GM12878 (cell line): Measurements from ENCODE around the gene NUP62. TPM values are rescaled to one million over a fixed set of nuclear protein-coding genes. Genes with fewer than 3 reads are reported as not detected.
"Not testable (repeated sequence)": the region's sequence is repeated elsewhere in the genome, so short reads cannot be mapped to it uniquely, and the experiment has no call there.

ENCODE experiments used
- ATAC-seq: fragments of 200-7000 bp; cut with Tn5 transposase; 3 replicates; pipeline ENCODE4 v1.9.1; 2020; ENCODE audit warnings: mild to moderate bottlenecking, moderate library complexity
- BruUV-seq: library from RNA; stranded (reverse); fragments of 400-500 nt; replicated peaks from 2 replicates; lab custom pipeline; 2021; lab: Mats Ljungman, UMichigan
- CTCF ChIA-PET: fragments of 300-600 bp; sonication (Branson Sonifier 250); formaldehyde crosslinking; extraction: SDS; loops from one replicate; lab custom pipeline; 2021; ENCODE audit warnings: inconsistent platforms; lab: Yijun Ruan, JAX
- POLR2A ChIA-PET: fragments of 350-600 bp; formaldehyde crosslinking; extraction: SDS; loops from one replicate; lab custom pipeline; 2021; ENCODE audit warnings: inconsistent platforms; lab: Charles Lee
- RAD21 ChIA-PET: fragments of 300-600 bp; sonication (Branson Sonifier 250); formaldehyde crosslinking; loops from one replicate; lab custom pipeline; 2023; ENCODE audit warnings: antibody characterized with exemption; ENCODE audit not compliant: unreplicated experiment; lab: Charles Lee
- SMC1A ChIA-PET: fragments of 300-600 bp; sonication (Branson Sonifier 250); formaldehyde crosslinking; loops from one replicate; lab custom pipeline; 2023; ENCODE audit not compliant: unreplicated experiment, uncharacterized antibody; lab: Charles Lee
- DNase-seq: peaks from one replicate; pipeline ENCODE4 v3.0.0-alpha.2; 2011; ENCODE audit warnings: low read depth, low spot score
- FAIRE-seq: peaks from 3 replicates; lab custom pipeline; 2011; peaks lifted over from hg19 to GRCh38; lab: Jason Lieb, UNC
- H2AFZ ChIP-seq: 2 replicates; pipeline ENCODE4 v1.6.0; 2011; ENCODE audit warnings: low read depth, low read length, control low read depth; ENCODE audit not compliant: control insufficient read depth
- H3K27ac ChIP-seq: 2 replicates; pipeline ENCODE4 v1.5.1; 2011; ENCODE audit warnings: control low read depth; ENCODE audit not compliant: control insufficient read depth, insufficient read depth
- H3K27me3 ChIP-seq, 2 experiments: replicated peaks in 1 of 2; 2 replicates each; pipeline versions ENCODE4 v1.6.0 to v1.6.1; 2011; ENCODE audit warnings: low read length in 1 of 2; ENCODE audit not compliant: control insufficient read depth in 2 of 2, insufficient read depth in 2 of 2
- H3K36me3 ChIP-seq, 2 experiments: 2 replicates each; pipeline ENCODE4 v1.5.1; 2011; ENCODE audit warnings: low read length in 1 of 2; ENCODE audit not compliant: control insufficient read depth in 2 of 2, insufficient read depth in 2 of 2
- H3K4me1 ChIP-seq: 2 replicates; pipeline ENCODE4 v1.6.1; 2011; ENCODE audit warnings: mild to moderate bottlenecking, low read length, moderate library complexity, mixed read lengths; ENCODE audit not compliant: control insufficient read depth, insufficient read depth
- H3K4me2 ChIP-seq: 2 replicates; pipeline ENCODE4 v1.6.0; 2011; ENCODE audit warnings: control low read depth; ENCODE audit not compliant: control insufficient read depth, insufficient read depth
- H3K4me3 ChIP-seq: fragments of 200-600 bp; sonication (generic); 2 replicates; pipeline ENCODE4 v1.5.1; 2016
- H3K79me2 ChIP-seq: 2 replicates; pipeline ENCODE4 v1.6.0; 2011; ENCODE audit warnings: low read length; ENCODE audit not compliant: control insufficient read depth, insufficient read depth
- H3K9ac ChIP-seq: 2 replicates; pipeline ENCODE4 v1.8.0; 2011; ENCODE audit warnings: low read length, control low read depth, mixed read lengths; ENCODE audit not compliant: control insufficient read depth, insufficient read depth
- H3K9me3 ChIP-seq: replicated peaks from 3 replicates; pipeline ENCODE4 v1.5.1; 2011; ENCODE audit warnings: mild to moderate bottlenecking, low read length; ENCODE audit not compliant: control insufficient read depth, insufficient read depth
- H4K20me1 ChIP-seq: 2 replicates; pipeline ENCODE4 v1.6.0; 2011; ENCODE audit not compliant: control insufficient read depth, insufficient read depth
- BRCA1 ChIP-seq: IDR thresholded peaks from 2 replicates; pipeline ENCODE4 v1.6.1; 2011; ENCODE audit warnings: low read depth, low read length, improper control_type of control experiment
- CREM ChIP-seq: IDR thresholded peaks from 2 replicates; pipeline ENCODE4 v1.6.1; 2014; ENCODE audit warnings: antibody characterized with exemption, low read depth
- E2F8 ChIP-seq: fragments of 450-650 bp; IDR thresholded peaks from 2 replicates; pipeline ENCODE4 v1.6.1; 2018; ENCODE audit warnings: mild to moderate bottlenecking, low read depth, moderate library complexity; ENCODE audit not compliant: partially characterized antibody
- EGR1 ChIP-seq, 2 experiments: IDR thresholded peaks; 1 replicate in 1 of 2; 2 replicates in 1 of 2; pipeline ENCODE4 v1.6.1; 2011 to 2012; ENCODE audit warnings: low read depth in 2 of 2, low read length in 2 of 2, borderline replicate concordance in 1 of 2, mild to moderate bottlenecking in 1 of 2, moderate library complexity in 1 of 2
- JUNB ChIP-seq: IDR thresholded peaks from 2 replicates; pipeline ENCODE4 v1.6.1; 2016; ENCODE audit warnings: antibody characterized with exemption, mild to moderate bottlenecking
- MLLT1 ChIP-seq: fragments of 450-650 bp; IDR thresholded peaks from 2 replicates; pipeline ENCODE4 v1.6.1; 2016; ENCODE audit warnings: mild to moderate bottlenecking
- MTA2 ChIP-seq: fragments of 450-650 bp; IDR thresholded peaks from 2 replicates; pipeline ENCODE4 v1.6.1; 2016; ENCODE audit warnings: low read depth, mild to moderate bottlenecking, moderate library complexity
- PML ChIP-seq: IDR thresholded peaks from 2 replicates; pipeline ENCODE4 v1.6.1; 2012; ENCODE audit warnings: low read length, inconsistent platforms
- RB1 ChIP-seq: fragments of 450-650 bp; formaldehyde crosslinking; IDR thresholded peaks from 2 replicates; pipeline ENCODE4 v1.6.1; 2017; ENCODE audit warnings: mild to moderate bottlenecking, borderline replicate concordance
- SMAD1 ChIP-seq: fragments of 450-650 bp; IDR thresholded peaks from 2 replicates; pipeline ENCODE4 v1.6.1; 2018; ENCODE audit warnings: mild to moderate bottlenecking, low read depth; ENCODE audit not compliant: partially characterized antibody
- WGBS: methylation state at CpG from one replicate; pipeline ENCODE4 v1.1.6; 2016; ENCODE audit warnings: low lambda C conversion rate; ENCODE audit not compliant: insufficient replicate concordance, insufficient coverage; ENCODE audit errors: missing lambda C conversion rate; 5-methylcytosine and 5-hydroxymethylcytosine counted together
- in situ Hi-C: fragments of 300-500 bp; cut with MboI; formaldehyde crosslinking; loops from 9 replicates; pipeline ENCODE4 v1.14.3; 2018; ENCODE audit warnings: mixed read lengths
- intact Hi-C: fragments of 100-400 bp; cut with micrococcal nuclease; formaldehyde crosslinking; loops from one replicate; pipeline ENCODE4 v1.14.2; 2022; ENCODE audit not compliant: unreplicated experiment
- polyA plus RNA-seq, 11 experiments: library from polyadenylated mRNA; depleted of rRNA in 4 of 11; unstranded in 6 of 11; stranded (reverse) in 5 of 11; fragments of >200 nt; fragmentation: Nextera tagmentation in 4 of 11; fragmentation: Illumina TruSeq in 1 of 11; extraction: Ambion mirVana in 4 of 11; extraction: Trizol in 1 of 11; gene quantifications; 1 replicate in 1 of 11; 2 replicates in 10 of 11; pipeline versions ENCODE4 v1.2.1 to v1.2.3, GENCODE V29; 2011 to 2016; ENCODE audit warnings: inconsistent platforms in 2 of 11, missing spikeins in 2 of 11, low read depth in 1 of 11
- total RNA-seq, 4 experiments: library from RNA; depleted of rRNA in 3 of 4; stranded (reverse); fragments of >200 nt in 3 of 4; fragmentation: Illumina TruSeq in 1 of 4; extraction: Trizol in 1 of 4; gene quantifications; 2 replicates each; pipeline versions ENCODE4 v1.2.1 to v1.2.3, GENCODE V29; 2013 to 2021
- TF ChIP-seq, protein P1 (sequence below): fragments of 150-350 bp; IDR thresholded peaks from 2 replicates; pipeline ENCODE4 v1.6.1; 2014; ENCODE audit warnings: mild to moderate bottlenecking, low read depth, low read length
- TF ChIP-seq, protein P2 (sequence below): IDR thresholded peaks from 2 replicates; pipeline ENCODE4 v1.6.1; 2011; ENCODE audit warnings: borderline replicate concordance, low read depth, mild to moderate bottlenecking, moderate library complexity, low read length; ENCODE audit not compliant: insufficient read depth, poor library complexity, severe bottlenecking

The NUP62 gene
- total and polyA plus RNA-seq, 10 of the 15 experiments (the other 5 are each of a cell fraction or from before 2014, with no cell fraction given), result 19.5 to 110 (median 66.9) TPM

GRCh38 chr19:49971991-49972411, 42.7 kb upstream of the NUP62 start (continued):
- no peak for TF ChIP-seq CREM
- TF ChIP-seq, protein P1, sequence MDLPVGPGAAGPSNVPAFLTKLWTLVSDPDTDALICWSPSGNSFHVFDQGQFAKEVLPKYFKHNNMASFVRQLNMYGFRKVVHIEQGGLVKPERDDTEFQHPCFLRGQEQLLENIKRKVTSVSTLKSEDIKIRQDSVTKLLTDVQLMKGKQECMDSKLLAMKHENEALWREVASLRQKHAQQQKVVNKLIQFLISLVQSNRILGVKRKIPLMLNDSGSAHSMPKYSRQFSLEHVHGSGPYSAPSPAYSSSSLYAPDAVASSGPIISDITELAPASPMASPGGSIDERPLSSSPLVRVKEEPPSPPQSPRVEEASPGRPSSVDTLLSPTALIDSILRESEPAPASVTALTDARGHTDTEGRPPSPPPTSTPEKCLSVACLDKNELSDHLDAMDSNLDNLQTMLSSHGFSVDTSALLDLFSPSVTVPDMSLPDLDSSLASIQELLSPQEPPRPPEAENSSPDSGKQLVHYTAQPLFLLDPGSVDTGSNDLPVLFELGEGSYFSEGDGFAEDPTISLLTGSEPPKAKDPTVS, result no peak
- TF ChIP-seq PML, result no peak
- TF ChIP-seq, protein P2, sequence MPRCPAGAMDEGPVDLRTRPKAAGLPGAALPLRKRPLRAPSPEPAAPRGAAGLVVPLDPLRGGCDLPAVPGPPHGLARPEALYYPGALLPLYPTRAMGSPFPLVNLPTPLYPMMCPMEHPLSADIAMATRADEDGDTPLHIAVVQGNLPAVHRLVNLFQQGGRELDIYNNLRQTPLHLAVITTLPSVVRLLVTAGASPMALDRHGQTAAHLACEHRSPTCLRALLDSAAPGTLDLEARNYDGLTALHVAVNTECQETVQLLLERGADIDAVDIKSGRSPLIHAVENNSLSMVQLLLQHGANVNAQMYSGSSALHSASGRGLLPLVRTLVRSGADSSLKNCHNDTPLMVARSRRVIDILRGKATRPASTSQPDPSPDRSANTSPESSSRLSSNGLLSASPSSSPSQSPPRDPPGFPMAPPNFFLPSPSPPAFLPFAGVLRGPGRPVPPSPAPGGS, result no peak
- TF ChIP-seq MTA2, result no peak
- TF ChIP-seq EGR1 (IDR thresholded peaks at IDR 0.05; ENCODE audit: borderline replicate concordance in 1 of 2, low read depth in 2 of 2, low read length in 2 of 2), result no peak
- no peak for TF ChIP-seq RB1
- no peak for TF ChIP-seq JUNB
- no peak for TF ChIP-seq BRCA1
- TF ChIP-seq MLLT1, result no peak
- TF ChIP-seq E2F8, result no peak
- TF ChIP-seq SMAD1, result no peak

DNA sequence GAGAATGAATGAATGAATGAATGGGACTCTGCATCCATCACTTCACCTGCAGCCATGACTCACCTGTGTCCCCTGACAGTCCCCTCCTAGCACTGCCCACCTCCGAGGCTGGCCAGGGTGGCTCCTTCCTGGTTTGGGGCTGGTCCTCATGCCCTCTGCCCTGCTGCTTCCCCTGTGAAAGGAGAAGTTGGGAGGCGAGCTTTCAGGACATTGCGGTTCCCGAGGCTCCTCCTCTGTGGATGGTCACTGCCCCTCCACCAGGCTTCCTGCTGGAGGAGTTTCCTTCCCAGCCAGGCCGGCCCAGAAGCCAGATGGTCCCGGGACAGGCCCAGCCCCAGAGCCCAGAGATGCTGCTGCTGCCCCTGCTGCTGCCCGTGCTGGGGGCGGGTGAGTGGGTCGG, 40.1 kb upstream of the NUP62 start:
- WGBS, result 0% methylated on average over 4 of the region's 9 CpGs
- not testable (repeated sequence) for DNase-seq

More for the DNA sequence above, 40.1 kb upstream of the NUP62 start:
- H3K9ac ChIP-seq, H4K20me1 ChIP-seq, BruUV-seq, RAD21 ChIA-PET, H3K9me3 ChIP-seq, H3K4me2 ChIP-seq, H3K27me3 ChIP-seq, intact Hi-C loops, CTCF ChIA-PET, in situ Hi-C loops, FAIRE-seq, H3K36me3 ChIP-seq, H3K4me1 ChIP-seq, H3K4me3 ChIP-seq, H3K79me2 ChIP-seq, H3K27ac ChIP-seq, SMC1A ChIA-PET, ATAC-seq, H2AFZ ChIP-seq: not testable (repeated sequence)
- POLR2A ChIA-PET, result interaction anchor here (0.6 kb wide), 1 partner anchor 847 kb away, joined by 3 read pairs; no protein-coding TSS in a partner anchor
